Measurements from ENCODE around the gene GNG5.

Gene GNG5

GRCh38 chr1:84506002-84506728 is at the start of gene GNG5, which contains the start of gene SPATA1:
Gene GNG5, minus strand, starts transcription at chr1:84506581. Its CDS starts 490 bp downstream, at chr1:84506091.
Gene SPATA1, plus strand, starts transcription at chr1:84506386. Its CDS starts 9,974 bp downstream, at chr1:84516360.
- in situ Hi-C loops (cut with HindIII; ENCODE audit: low sequenced_read_pairs), result no loop called here
- no peak for TF ChIP-seq CTCF (IDR thresholded peaks at IDR 0.05; ENCODE audit: low read depth, low read length)
- DNase-seq (ENCODE audit: low read depth, low spot score), result peak; percentile 97
- peak within 1 kb of the TSS; percentile 93 for H3K4me3 ChIP-seq (ENCODE audit: low read depth, low read length)

- DNase-seq (ENCODE audit: low read depth, low spot score), result no peak
- no peak for TF ChIP-seq CTCF (IDR thresholded peaks at IDR 0.05; ENCODE audit: low read depth, low read length)
- in situ Hi-C loops (cut with HindIII; ENCODE audit: low sequenced_read_pairs), result no loop called here
Observed at GRCh38 chr1:84550826-84551225, 44.4 kb upstream of the GNG5 start.

DNA sequence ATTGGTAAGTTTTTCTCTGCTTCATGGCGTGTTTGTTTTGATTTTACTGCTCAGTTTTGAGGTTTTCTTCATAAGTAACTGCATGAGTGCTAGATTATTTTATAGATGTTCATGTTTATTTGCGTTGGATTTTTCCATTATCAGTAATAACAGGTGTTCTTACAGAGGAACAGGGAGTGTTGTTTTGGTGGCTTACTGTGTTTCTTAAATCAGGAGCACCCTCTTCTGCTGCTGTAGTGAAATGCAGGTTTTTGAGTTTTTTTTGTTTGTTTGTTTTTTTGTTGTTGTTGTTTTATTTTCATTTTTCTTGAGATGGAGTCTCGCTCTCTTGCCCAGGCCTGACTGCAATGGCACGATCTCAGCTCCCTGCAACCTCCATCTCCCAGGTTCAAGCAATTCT is 35.3 kb upstream of the GNG5 start:
- DNase-seq (ENCODE audit: low read depth, low spot score), result no peak
- no peak for TF ChIP-seq CTCF (IDR thresholded peaks at IDR 0.05; ENCODE audit: low read depth, low read length)
- no peak overlapping the region for H3K4me3 ChIP-seq (ENCODE audit: low read depth, low read length)
- in situ Hi-C loops (cut with HindIII; ENCODE audit: low sequenced_read_pairs), result no loop called here

More at GRCh38 chr1:84550826-84551225, 44.4 kb upstream of the GNG5 start:
- H3K4me3 ChIP-seq (ENCODE audit: low read depth, low read length), result no peak overlapping the region

DNA sequence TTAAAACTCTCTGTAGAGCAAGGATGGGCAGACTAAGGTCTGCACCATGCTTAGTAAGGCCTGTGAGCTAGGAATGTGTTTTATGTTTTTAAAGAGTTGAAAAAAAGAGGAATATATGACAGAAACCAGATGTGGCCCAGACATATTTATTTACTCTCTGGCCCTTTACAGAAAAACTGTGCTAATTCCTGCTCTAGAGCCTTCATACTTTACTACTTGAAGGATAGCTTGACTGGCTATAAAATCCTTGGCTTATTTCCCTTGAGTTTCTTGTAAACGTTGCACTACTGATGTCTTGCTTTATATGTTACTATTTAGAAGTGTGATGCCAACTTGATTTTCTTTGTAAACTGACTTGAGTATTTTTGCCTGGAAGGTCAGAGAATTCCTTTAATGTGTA is 34.4 kb upstream of the GNG5 start:
- DNase-seq (ENCODE audit: low read depth, low spot score), result no peak
- no peak overlapping the region for H3K4me3 ChIP-seq (ENCODE audit: low read depth, low read length)
- in situ Hi-C loops (cut with HindIII; ENCODE audit: low sequenced_read_pairs), result no loop called here
- TF ChIP-seq CTCF (IDR thresholded peaks at IDR 0.05; ENCODE audit: low read depth, low read length), result no peak

GRCh38 chr1:84539972-84540371 is 33.6 kb upstream of the GNG5 start:
- in situ Hi-C loops (cut with HindIII; ENCODE audit: low sequenced_read_pairs), result no loop called here
- peak; percentile 37 for DNase-seq (ENCODE audit: low read depth, low spot score)
- no peak overlapping the region for H3K4me3 ChIP-seq (ENCODE audit: low read depth, low read length)
- TF ChIP-seq CTCF (IDR thresholded peaks at IDR 0.05; ENCODE audit: low read depth, low read length), result no peak

GRCh38 chr1:84538599-84538998 is 32.2 kb upstream of the GNG5 start:
- in situ Hi-C loops (cut with HindIII; ENCODE audit: low sequenced_read_pairs), result no loop called here
- no peak for DNase-seq (ENCODE audit: low read depth, low spot score)
- no peak overlapping the region for H3K4me3 ChIP-seq (ENCODE audit: low read depth, low read length)
- no peak for TF ChIP-seq CTCF (IDR thresholded peaks at IDR 0.05; ENCODE audit: low read depth, low read length)
